Right kidney (tissue), 1 donor: ENCODE results near the gene EFHB.
A peak's percentile ranks its signal among the peaks of the same experiment; 100 is the strongest.
"Not testable (repeated sequence)": the region's sequence is repeated elsewhere in the genome, so short reads cannot be mapped to it uniquely, and the experiment has no call there.

Experiments used
- DNase-seq: peaks from one replicate; pipeline ENCODE4 v3.0.0-alpha.2; 2016

Gene EFHB

GRCh38 chr3:19931767-19932188 lies 2.2 kb downstream of the EFHB start:
- DNase-seq: no peak

- no peak for DNase-seq
Measured at GRCh38 chr3:19931180-19931692, 2.8 kb downstream of the EFHB start.

- DNase-seq: no peak
Measured at GRCh38 chr3:19920401-19921080, 13.5 kb downstream of the EFHB start.

GRCh38 chr3:19917167-19917566 lies 16.9 kb downstream of the EFHB start:
- DNase-seq: no peak

DNA sequence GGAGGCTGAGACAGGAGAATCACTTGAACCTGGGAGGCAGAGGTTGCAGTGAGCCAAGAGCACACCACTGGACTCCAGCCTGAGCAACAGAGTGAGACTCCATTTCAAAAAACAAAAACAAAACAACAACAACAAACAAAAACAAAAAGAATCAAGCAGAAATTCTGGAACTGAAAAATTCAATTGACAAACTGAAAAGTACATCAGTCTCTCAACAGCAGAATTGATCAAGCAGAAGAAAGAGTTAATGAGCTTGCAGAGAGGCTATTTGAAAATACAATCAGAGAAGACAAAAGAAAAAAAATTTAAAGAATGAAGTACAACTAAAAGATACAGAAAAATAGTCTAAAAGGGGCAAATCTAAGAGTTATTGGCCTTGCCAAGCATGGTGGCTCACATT lies 22.6 kb downstream of the EFHB start:
- no peak for DNase-seq

DNA sequence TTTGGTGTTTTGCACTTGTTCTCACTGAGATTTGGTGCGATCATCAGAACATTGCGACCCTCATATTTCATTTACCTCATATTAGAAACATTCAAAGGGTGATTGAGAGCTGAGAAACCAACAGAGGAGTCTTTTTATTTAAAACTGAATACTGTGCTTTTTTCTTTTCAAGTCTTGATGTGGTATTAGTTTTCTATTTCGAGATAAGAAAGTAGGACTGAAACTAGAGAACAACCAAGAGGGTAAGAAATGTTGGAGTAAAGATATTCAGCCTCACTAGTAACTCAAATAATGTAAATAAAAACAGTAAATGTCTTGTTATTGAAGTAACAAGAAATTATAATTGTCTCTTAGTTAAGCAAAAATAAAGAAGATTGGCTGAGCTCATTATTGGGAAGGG lies 26.5 kb downstream of the EFHB start:
- no peak for DNase-seq

DNA sequence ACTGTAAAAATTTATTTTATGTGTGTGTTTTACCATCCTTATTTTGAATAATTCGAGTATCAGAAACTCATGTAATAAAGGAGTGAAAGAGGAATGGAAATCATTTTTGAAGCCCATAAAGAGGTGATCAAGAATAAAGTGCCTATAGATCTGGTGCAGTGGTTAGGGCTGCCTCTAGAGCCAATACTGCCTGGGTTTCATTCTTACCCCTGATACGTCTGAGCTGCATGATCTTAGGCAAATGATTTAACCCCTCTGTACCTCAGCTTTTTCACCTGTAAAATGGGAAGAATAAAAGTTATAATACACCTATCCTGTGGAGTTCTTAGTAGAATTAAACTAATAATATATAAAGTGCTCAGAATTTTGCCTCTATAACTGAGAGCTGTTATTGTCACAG lies 30.4 kb downstream of the EFHB start:
- DNase-seq: no peak

- DNase-seq: no peak
Measured at GRCh38 chr3:19901918-19902317, 32.1 kb downstream of the EFHB start.

DNA sequence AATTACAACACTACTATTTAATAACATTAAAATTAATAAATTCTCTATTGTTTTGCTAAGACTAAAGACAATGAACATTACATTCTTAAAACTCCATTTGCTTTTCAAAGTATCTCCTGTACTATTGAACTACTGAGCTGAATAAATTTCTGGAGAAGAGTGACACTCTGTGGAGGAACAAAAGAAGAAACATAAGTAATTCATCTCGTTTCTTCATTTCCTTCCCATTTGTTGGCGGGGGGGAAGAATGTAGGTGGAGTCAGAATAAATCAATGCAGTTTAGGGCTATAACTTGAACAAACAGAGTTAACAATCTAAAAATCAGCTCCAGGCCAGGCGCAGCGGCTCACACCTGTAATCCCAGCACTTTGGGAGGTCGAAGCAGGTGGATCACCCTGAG lies 32.7 kb downstream of the EFHB start:
- DNase-seq: no peak

GRCh38 chr3:19899833-19900232 lies 34.2 kb downstream of the EFHB start:
- not testable (repeated sequence) for DNase-seq

DNA sequence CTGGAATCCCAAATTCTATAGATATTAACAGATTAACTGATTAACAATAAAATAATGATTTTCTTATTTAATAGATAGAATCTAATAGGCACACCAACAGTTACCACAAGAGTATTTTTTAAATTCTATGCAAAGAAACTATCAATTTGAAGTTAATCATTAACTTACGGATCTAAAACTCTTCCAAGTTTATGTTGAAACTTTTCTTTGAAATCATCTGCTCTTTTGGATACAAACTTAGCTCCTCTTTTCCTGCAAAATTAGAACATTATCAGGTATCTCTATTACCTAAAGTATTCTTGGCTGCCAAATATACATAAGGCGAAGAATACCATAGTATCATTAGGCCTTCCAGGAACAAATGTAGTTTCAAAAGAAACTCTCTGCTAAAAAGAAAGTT lies 34.8 kb downstream of the EFHB start:
- DNase-seq: no peak

DNA sequence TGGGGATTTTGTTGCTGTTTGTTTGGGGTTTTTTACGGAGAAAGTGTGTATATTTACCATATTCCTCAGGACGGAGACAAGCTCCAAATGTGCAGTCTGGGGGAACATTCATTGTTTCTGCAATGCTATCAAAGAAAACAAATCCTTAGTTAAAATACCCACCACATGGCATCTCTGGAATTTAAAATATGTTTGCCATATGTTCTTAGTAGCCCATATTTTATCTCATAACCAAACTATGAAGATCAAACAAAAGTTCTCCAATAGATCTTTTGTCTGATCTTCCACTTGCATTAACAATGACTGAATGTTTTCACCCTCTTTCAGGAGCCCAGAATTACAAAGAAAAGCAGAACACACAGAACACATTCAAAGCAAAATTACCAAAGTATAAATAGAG lies 35.3 kb downstream of the EFHB start:
- DNase-seq: no peak

DNA sequence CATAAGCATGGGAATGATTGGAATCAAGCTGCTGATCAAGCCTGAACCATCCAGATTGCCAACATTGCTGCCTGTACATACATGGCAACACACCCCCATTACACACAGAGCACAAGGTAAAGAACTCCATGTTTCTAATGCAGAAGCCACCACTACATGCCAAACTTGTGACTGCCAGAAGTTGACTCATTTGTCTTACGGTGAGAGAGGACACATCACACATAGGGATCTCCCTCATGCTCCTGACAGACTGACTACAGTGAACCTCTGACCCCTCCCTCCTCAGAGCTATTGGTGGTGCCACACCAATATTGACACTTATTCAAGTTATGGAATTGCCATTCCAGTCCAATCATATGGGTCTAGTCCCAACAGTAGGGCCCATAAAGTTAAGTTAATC lies 42.3 kb downstream of the EFHB start:
- no peak for DNase-seq

GRCh38 chr3:19888428-19889152 lies 45.4 kb downstream of the EFHB start:
- no peak for DNase-seq

DNA sequence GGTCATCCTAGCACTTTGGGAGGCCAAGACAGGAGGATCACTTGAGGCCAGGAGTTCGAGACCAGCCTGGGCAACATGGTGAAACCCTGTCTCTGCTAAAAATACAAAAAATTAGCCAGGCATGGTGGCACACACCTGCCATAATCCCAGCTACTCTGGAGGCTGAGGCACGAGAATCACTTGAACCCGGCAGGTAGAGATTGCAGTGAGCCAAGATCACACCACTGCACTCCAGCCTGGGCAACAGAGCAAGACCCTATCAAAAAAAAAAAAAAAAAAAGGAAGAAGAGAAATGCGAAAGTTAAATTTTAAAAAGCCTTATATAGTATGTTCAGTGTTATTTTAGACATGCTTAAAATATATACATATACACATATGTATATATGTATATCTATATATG lies 46.9 kb downstream of the EFHB start:
- DNase-seq: not testable (repeated sequence)

DNA sequence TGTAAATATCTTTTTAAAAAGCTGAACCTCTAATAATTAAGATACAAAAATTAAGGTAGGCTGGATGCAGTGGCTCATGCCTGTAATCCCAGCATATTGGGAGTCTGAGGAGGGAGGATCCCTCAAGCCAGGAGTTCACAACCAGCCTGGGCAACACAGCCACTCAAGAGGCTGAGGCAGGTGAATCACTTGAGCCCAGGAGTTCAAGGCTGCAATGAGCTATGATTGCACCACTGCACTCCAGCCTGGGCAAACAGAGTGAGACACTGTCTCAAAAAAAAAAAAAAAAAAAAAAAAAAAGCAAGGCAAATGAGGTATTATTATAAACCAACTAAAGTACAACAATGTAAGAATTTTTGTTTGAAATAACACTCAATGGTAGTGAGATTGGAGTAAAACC lies 47.6 kb downstream of the EFHB start:
- no peak for DNase-seq

DNA sequence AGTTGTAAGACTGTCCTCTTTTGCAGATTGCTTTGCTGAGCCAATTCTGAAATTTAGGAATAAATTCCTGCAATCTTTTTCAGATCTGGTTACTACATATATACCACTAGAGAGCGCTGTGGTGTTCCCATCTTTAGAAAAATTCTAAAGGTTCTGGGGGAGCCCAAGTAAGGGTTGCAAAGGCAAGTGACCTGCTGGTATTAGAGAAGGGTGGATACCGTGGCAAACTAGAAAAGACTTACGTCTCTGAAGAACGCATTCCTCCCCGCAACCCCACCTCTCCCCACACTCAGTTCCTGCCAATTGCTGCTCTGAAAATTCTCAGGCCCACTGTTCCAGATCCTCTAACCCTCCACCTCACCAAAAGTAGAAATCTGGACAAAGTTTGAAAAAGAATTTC lies 48.5 kb downstream of the EFHB start:
- DNase-seq: no peak

GRCh38 chr3:19881852-19882251 lies 52.2 kb downstream of the EFHB start:
- no peak for DNase-seq

GRCh38 chr3:19881036-19881435 lies 53.0 kb downstream of the EFHB start:
- DNase-seq: no peak

- no peak for DNase-seq
Measured at GRCh38 chr3:19877656-19878055, 56.4 kb downstream of the EFHB start.

DNA sequence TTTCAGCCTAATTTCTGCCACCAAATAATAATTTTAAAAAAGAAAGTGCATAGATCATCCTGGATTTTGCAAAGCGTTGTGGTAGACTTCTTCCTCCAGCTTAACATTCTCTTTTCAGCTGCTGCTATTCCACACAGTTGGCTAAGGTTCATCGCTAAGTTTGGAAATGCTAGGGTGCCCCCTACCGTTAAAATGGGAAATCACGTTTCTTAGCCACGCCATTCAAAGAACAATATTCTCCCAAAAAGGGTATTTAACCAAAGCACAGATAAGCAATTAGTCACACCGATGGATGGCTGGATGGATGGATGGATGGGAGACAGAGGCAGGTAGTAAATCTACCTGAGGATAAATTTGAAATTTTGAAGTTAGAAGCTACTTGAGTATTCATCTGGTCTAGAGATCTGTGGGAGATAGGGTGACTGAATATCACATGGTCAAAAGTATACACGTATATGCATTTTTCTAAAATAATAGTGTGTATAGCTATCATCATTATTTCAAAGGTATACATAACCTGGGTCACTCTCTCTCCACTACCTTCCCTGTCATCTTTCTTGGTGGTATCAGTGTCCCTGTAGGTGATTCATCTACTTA lies 67.2 kb downstream of the EFHB start:
- peak; percentile 28 for DNase-seq

DNA sequence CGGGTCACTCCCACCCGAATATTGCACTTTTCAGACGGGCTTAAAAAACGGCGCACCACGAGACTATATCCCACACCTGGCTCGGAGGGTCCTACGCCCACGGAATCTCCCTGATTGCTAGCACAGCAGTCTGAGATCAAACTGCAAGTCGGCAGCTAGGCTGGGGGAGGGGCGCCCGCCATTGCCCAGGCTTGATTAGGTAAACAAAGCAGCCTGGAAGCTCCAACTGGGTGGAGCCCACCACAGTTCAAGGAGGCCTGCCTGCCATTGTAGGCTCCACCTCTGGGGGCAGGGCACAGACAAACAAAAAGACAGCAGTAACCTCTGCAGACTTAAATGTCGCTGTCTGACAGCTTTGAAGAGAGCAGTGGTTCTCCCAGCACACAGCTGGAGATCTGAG lies 78.7 kb downstream of the EFHB start:
- DNase-seq: not testable (repeated sequence)

DNA sequence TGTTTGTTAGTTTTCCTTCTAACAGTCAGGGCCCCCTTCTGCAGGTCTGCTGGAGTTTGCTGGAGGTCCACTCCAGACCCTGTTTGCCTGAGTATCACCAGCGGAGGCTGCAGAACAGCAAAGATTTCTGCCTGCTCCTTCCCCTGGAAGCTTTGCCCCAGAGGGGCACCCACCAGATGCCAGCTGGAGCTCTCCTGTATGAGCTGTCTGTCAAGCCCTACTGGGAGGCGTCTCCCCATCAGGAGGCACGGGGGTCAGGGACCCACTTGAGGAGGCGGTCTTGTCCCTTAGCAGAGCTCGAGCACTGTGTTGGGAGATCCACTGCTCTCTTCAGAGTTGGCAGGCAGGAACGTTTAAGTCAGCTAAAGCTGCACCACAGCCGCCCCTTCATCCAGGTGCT lies 87.4 kb downstream of the EFHB start:
- not testable (repeated sequence) for DNase-seq
